ENCODE results near the gene SORL1-AS1.

The SORL1-AS1 gene

GRCh38 chr11:121494355-121495099, 41.8 kb upstream of the SORL1-AS1 start (continued):
- TF ChIP-seq ATF2 (IDR thresholded peaks at IDR 0.05; ENCODE audit: low read length), result peak; percentile 66; the same call in 1 of the 2 replicates
- TF ChIP-seq E2F4 (IDR thresholded peaks at IDR 0.05; ENCODE audit: low read depth, low read length), result no peak
- TF ChIP-seq EGR1 (IDR thresholded peaks at IDR 0.05; ENCODE audit: borderline replicate concordance in 1 of 2, low read depth in 2 of 2, low read length in 2 of 2), result peak in 1 of 2 experiments; percentile 87; a peak in 2 of 3 replicates
- TF ChIP-seq ZNF384 (IDR thresholded peaks at IDR 0.05; ENCODE audit: borderline replicate concordance, low read depth, low read length), result no peak
- TF ChIP-seq TAF1 (IDR thresholded peaks at IDR 0.05; ENCODE audit: borderline replicate concordance, low read depth, low read length), result no peak
- no peak for TF ChIP-seq TCF3 (IDR thresholded peaks at IDR 0.05; ENCODE audit: borderline replicate concordance, insufficient read depth, low read depth, low read length)
- peak; percentile 82 for TF ChIP-seq IKZF1 (conservative IDR thresholded peaks at IDR 0.05)
- TF ChIP-seq FOS (IDR thresholded peaks at IDR 0.05; ENCODE audit: borderline replicate concordance, extremely low read depth, insufficient read length), result no peak
- TF ChIP-seq MYB (IDR thresholded peaks at IDR 0.05; ENCODE audit: borderline replicate concordance, low read depth, low read length), result no peak
- TF ChIP-seq ZBTB40 (IDR thresholded peaks at IDR 0.05; ENCODE audit: borderline replicate concordance), result no peak
- TF ChIP-seq BACH1 (IDR thresholded peaks at IDR 0.05; ENCODE audit: borderline replicate concordance), result no peak
- no peak for TF ChIP-seq ZNF592 (IDR thresholded peaks at IDR 0.05)
- TF ChIP-seq IRF4 (IDR thresholded peaks at IDR 0.05; ENCODE audit: low read depth, low read length), result no peak
- no peak for TF ChIP-seq SREBF2 (IDR thresholded peaks at IDR 0.05; ENCODE audit: low read length)
- TF ChIP-seq IRF5 (IDR thresholded peaks at IDR 0.05; ENCODE audit: borderline replicate concordance), result no peak
- no peak for TF ChIP-seq PAX5 (IDR thresholded peaks at IDR 0.05; ENCODE audit: borderline replicate concordance, low read depth, low read length)
- 0 out of 2 replicates have a peak, but pooled peaks have one; percentile 23 for TF ChIP-seq BCL11A (IDR thresholded peaks at IDR 0.05; ENCODE audit: low read depth, low read length)
